ENCODE results near the gene UNK.

DNA sequence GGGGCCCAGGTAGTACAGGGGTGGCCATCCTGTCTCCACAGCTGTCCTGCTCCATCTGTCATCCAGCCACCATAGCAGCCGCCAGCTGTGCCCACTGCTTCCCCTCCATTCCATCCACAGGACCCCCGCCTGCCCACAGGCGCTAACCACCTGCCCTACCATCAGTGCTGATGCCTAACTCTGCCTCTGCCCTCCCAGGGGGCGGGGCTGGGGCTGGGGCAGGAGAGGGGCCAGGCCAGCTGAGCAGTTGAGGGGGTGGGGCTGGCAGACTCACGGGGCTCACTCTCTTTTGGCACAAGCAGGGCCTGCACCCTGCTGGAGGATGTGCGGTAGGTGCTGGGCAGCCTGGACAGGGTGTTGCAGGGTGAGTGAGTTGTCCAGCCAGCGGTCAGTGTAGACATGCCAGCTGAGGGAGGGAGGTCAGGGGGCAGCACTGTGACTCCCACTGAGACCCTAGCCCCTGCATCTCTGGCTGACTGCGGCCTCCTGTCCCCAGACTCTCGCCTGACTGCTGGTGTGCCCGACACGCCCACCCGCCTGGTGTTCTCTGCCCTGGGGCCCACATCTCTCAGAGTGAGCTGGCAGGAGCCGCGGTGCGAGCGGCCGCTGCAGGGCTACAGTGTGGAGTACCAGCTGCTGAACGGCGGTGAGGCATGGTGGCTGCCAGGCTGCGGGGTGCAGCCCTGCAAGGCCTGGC, 29.3 kb upstream of the UNK start:
- TF ChIP-seq ATRX (CRISPR knock-in tag; IDR thresholded peaks at IDR 0.05; ENCODE audit: borderline replicate concordance) (no peak), ZNF713 (CRISPR knock-in tag; IDR thresholded peaks at IDR 0.05) (no peak), ZMAT3 (CRISPR knock-in tag; conservative IDR thresholded peaks at IDR 0.05) (no peak), NFE2 (CRISPR knock-in tag; IDR thresholded peaks at IDR 0.05) (no peak), CHCHD3 (CRISPR knock-in tag; IDR thresholded peaks at IDR 0.05) (peak; percentile 64; the same call in 1 of the 2 replicates), NR3C1 (CRISPR knock-in tag; IDR thresholded peaks at IDR 0.05) (no peak), SP4 (CRISPR knock-in tag; IDR thresholded peaks at IDR 0.05) (no peak), ZNF576 (CRISPR knock-in tag; IDR thresholded peaks at IDR 0.05) (no peak), FOXK2 (IDR thresholded peaks at IDR 0.05) (no peak), ZNF644 (CRISPR knock-in tag; IDR thresholded peaks at IDR 0.05; ENCODE audit: low read depth) (no peak), POLR2A (IDR thresholded peaks at IDR 0.05; ENCODE audit: insufficient read depth in 1 of 2, low read depth in 2 of 2, low read length in 2 of 2) (peak in 1 of 2 experiments; percentile 48; a peak in 2 of 4 replicates), RNF219 (CRISPR knock-in tag; IDR thresholded peaks at IDR 0.05) (no peak)
- TF ChIP-seq, protein P1, sequence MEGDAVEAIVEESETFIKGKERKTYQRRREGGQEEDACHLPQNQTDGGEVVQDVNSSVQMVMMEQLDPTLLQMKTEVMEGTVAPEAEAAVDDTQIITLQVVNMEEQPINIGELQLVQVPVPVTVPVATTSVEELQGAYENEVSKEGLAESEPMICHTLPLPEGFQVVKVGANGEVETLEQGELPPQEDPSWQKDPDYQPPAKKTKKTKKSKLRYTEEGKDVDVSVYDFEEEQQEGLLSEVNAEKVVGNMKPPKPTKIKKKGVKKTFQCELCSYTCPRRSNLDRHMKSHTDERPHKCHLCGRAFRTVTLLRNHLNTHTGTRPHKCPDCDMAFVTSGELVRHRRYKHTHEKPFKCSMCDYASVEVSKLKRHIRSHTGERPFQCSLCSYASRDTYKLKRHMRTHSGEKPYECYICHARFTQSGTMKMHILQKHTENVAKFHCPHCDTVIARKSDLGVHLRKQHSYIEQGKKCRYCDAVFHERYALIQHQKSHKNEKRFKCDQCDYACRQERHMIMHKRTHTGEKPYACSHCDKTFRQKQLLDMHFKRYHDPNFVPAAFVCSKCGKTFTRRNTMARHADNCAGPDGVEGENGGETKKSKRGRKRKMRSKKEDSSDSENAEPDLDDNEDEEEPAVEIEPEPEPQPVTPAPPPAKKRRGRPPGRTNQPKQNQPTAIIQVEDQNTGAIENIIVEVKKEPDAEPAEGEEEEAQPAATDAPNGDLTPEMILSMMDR (CRISPR knock-in tag; IDR thresholded peaks at IDR 0.05): peak; percentile 44

All from HepG2 (cell line).